HCT116 (cell line): ENCODE results near the gene SLC8A1. TPM values are rescaled to one million over a fixed set of nuclear protein-coding genes. Genes with fewer than 3 reads are reported as not detected.

ENCODE experiments used
- ATAC-seq: fragments of 200-7000 bp; cut with Tn5 transposase; 2 replicates; pipeline ENCODE4 v1.9.1; 2020; ENCODE audit warnings: mild to moderate bottlenecking, moderate library complexity
- BruUV-seq: library from RNA; stranded (reverse); fragments of 400-500 nt; replicated peaks from 2 replicates; lab custom pipeline; 2021; lab: Mats Ljungman, UMichigan
- CTCF ChIA-PET: fragments of 300-600 bp; sonication (Branson Sonifier 250); formaldehyde crosslinking; loops from one replicate; lab custom pipeline; 2021; ENCODE audit warnings: antibody characterized with exemption; lab: Charles Lee
- POLR2A ChIA-PET: fragments of 300-600, 350-600 bp; sonication (Branson Sonifier 250); formaldehyde crosslinking; loops from one replicate; lab custom pipeline; 2021; ENCODE audit warnings: antibody characterized with exemption; lab: Charles Lee
- RAD21 ChIA-PET, 2 experiments: fragments of 300-600 bp; sonication (Branson Sonifier 250); formaldehyde crosslinking; loops; one replicate each; lab custom pipeline; 2023; ENCODE audit warnings: low total read pairs in 2 of 2; ENCODE audit not compliant: uncharacterized antibody in 2 of 2, unreplicated experiment in 2 of 2, low non-redundant PET in 1 of 2; lab: Charles Lee
- DNase-seq: peaks from one replicate; pipeline ENCODE4 v3.0.0-alpha.2; 2010; ENCODE audit warnings: low read depth, low spot score
- H2AFZ ChIP-seq: fragments of 200-600 bp; shearing (Covaris generic), sonication (generic); 2 replicates; pipeline ENCODE4 v1.6.1; 2017; ENCODE audit warnings: low read depth, mixed run types, mixed read lengths, antibody characterized with exemption, low read length; ENCODE audit not compliant: poor library complexity, severe bottlenecking
- H3K27ac ChIP-seq: 2 replicates; pipeline ENCODE4 v1.5.1; 2012; ENCODE audit warnings: low read depth, low read length
- H3K27me3 ChIP-seq: fragments of 200-600 bp; sonication (generic); 2 replicates; pipeline ENCODE4 v1.6.1; 2016; ENCODE audit warnings: mixed run types, low read length, mixed read lengths; ENCODE audit not compliant: insufficient read depth
- H3K36me3 ChIP-seq, 2 experiments: fragments of 200-500 bp in 1 of 2; fragments of 200-600 bp in 1 of 2; sonication (Bioruptor generic) in 1 of 2; sonication (generic) in 1 of 2; 2 replicates each; pipeline versions ENCODE4 v1.5.1 to v1.6.1; 2014 to 2016; ENCODE audit warnings: low read length in 2 of 2, inconsistent platforms in 1 of 2, mixed read lengths in 1 of 2, mixed run types in 1 of 2; ENCODE audit not compliant: insufficient read depth in 2 of 2, control insufficient read depth in 1 of 2
- H3K4me1 ChIP-seq, 2 experiments: fragments of 200-600 bp in 1 of 2; sonication (generic) in 1 of 2; 2 replicates each; pipeline versions ENCODE4 v1.5.1 to v1.6.1; 2012 to 2017; ENCODE audit warnings: low read length in 2 of 2, inconsistent platforms in 1 of 2, mild to moderate bottlenecking in 1 of 2, mixed read lengths in 1 of 2, mixed run types in 1 of 2, moderate library complexity in 1 of 2; ENCODE audit not compliant: insufficient read depth in 2 of 2, control insufficient read depth in 1 of 2
- H3K4me2 ChIP-seq: fragments of 200-600 bp; sonication (generic); 2 replicates; pipeline ENCODE4 v1.6.1; 2017; ENCODE audit warnings: mixed run types, low read length, mixed read lengths
- H3K4me3 ChIP-seq, 2 experiments: fragments of 200-600 bp in 1 of 2; sonication (generic) in 1 of 2; replicated peaks in 1 of 2; 2 replicates each; pipeline ENCODE4 v1.5.1; 2011 to 2016; ENCODE audit warnings: low read length in 2 of 2, control low read depth in 1 of 2, low read depth in 1 of 2, mild to moderate bottlenecking in 1 of 2, mixed read lengths in 1 of 2, mixed run types in 1 of 2
- H3K79me2 ChIP-seq: fragments of 200-600 bp; sonication (generic); 2 replicates; pipeline ENCODE4 v1.6.1; 2017; ENCODE audit warnings: mild to moderate bottlenecking, mixed run types, low read length, moderate library complexity, mixed read lengths; ENCODE audit not compliant: insufficient read depth
- H3K9ac ChIP-seq: fragments of 200-600 bp; sonication (generic); 2 replicates; pipeline ENCODE4 v1.6.1; 2016; ENCODE audit warnings: low read length, mixed read lengths
- H3K9me2 ChIP-seq: fragments of 200-600 bp; sonication (generic), shearing (Covaris generic); 2 replicates; pipeline ENCODE4 v1.6.1; 2017; ENCODE audit warnings: mixed run types, mild to moderate bottlenecking, moderate library complexity; ENCODE audit not compliant: insufficient read depth
- H3K9me3 ChIP-seq, 2 experiments: fragments of 200-500 bp in 1 of 2; fragments of 200-600 bp in 1 of 2; sonication (Bioruptor generic) in 1 of 2; sonication (generic) in 1 of 2; 2 replicates each; pipeline ENCODE4 v1.6.1; 2014 to 2017; ENCODE audit warnings: low read length in 2 of 2, mixed read lengths in 2 of 2, inconsistent platforms in 1 of 2, low read depth in 1 of 2, mild to moderate bottlenecking in 1 of 2, mixed run types in 1 of 2, moderate library complexity in 1 of 2; ENCODE audit not compliant: control insufficient read depth in 1 of 2, insufficient read depth in 1 of 2
- H4K20me1 ChIP-seq: fragments of 200-600 bp; sonication (generic), shearing (Covaris generic); 2 replicates; pipeline ENCODE4 v1.6.1; 2017; ENCODE audit warnings: mixed run types, mild to moderate bottlenecking, moderate library complexity; ENCODE audit not compliant: insufficient read depth
- ATF3 ChIP-seq: IDR thresholded peaks from 2 replicates; pipeline ENCODE4 v1.6.1; 2012
- CBX3 ChIP-seq: IDR thresholded peaks from 2 replicates; pipeline ENCODE4 v1.6.1; 2012; ENCODE audit warnings: low read depth
- CEBPB ChIP-seq: IDR thresholded peaks from 2 replicates; pipeline ENCODE4 v1.6.1; 2012; ENCODE audit warnings: low read depth
- EGR1 ChIP-seq: IDR thresholded peaks from 2 replicates; pipeline ENCODE4 v1.6.1; 2012; ENCODE audit warnings: low read depth
- ELF1 ChIP-seq: IDR thresholded peaks from 2 replicates; pipeline ENCODE4 v1.6.1; 2012; ENCODE audit warnings: low read depth, borderline replicate concordance
- EZH2 ChIP-seq: fragments of 200-600 bp; sonication (generic); IDR thresholded peaks from 2 replicates; pipeline ENCODE4 v1.6.1; 2017; ENCODE audit warnings: antibody characterized with exemption, mixed run types
- EZH2phosphoT487 ChIP-seq: fragments of 200-600 bp; IDR thresholded peaks from 2 replicates; pipeline ENCODE4 v1.6.1; 2018; ENCODE audit warnings: antibody characterized with exemption, borderline replicate concordance
- JUND ChIP-seq: IDR thresholded peaks from 2 replicates; pipeline ENCODE4 v1.6.1; 2012
- POLR2AphosphoS5 ChIP-seq: IDR thresholded peaks from 2 replicates; pipeline ENCODE4 v1.6.1; 2011; ENCODE audit warnings: mild to moderate bottlenecking, low read depth, low read length, moderate library complexity
- RAD21 ChIP-seq: IDR thresholded peaks from 2 replicates; pipeline ENCODE4 v1.6.1; 2012; ENCODE audit warnings: low read depth, mild to moderate bottlenecking
- SIN3A ChIP-seq: IDR thresholded peaks from 2 replicates; pipeline ENCODE4 v1.6.1; 2012; ENCODE audit warnings: low read depth
- SP1 ChIP-seq: IDR thresholded peaks from 2 replicates; pipeline ENCODE4 v1.6.1; 2012; ENCODE audit warnings: low read depth
- SRF ChIP-seq: IDR thresholded peaks from 2 replicates; pipeline ENCODE4 v1.6.1; 2012; ENCODE audit warnings: low read depth
- TCF7L2 ChIP-seq: IDR thresholded peaks from 2 replicates; pipeline ENCODE4 v1.7.0; 2011; ENCODE audit warnings: borderline replicate concordance, inconsistent platforms; ENCODE audit not compliant: insufficient read depth, insufficient read length; ENCODE audit errors: extremely low read depth
- ZFX ChIP-seq: fragments of 450-650 bp; IDR thresholded peaks from 2 replicates; pipeline ENCODE4 v1.6.1; 2017
- intact Hi-C: fragments of 100-400 bp; cut with micrococcal nuclease; formaldehyde crosslinking; loops from 2 replicates; pipeline ENCODE4 v1.10.0; 2022
- total RNA-seq: library from RNA; stranded (reverse); gene quantifications from one replicate; pipeline ENCODE4 v1.2.1, GENCODE V29; 2021; ENCODE audit not compliant: unreplicated experiment
- TF ChIP-seq, protein P1 (sequence below): IDR thresholded peaks from 2 replicates; pipeline ENCODE4 v1.6.1; 2012
- TF ChIP-seq, protein P2 (sequence below): IDR thresholded peaks from 2 replicates; pipeline ENCODE4 v1.6.1; 2011; ENCODE audit warnings: mild to moderate bottlenecking, low read length, moderate library complexity; ENCODE audit not compliant: insufficient replicate concordance; ENCODE audit errors: extremely low read depth
- TF ChIP-seq, protein P3 (sequence below), 3 experiments: fragments of 200-600 bp in 1 of 3; sonication (generic) in 1 of 3; IDR thresholded peaks in 2 of 3; conservative IDR thresholded peaks in 1 of 3; 2 replicates each; pipeline ENCODE4 v1.5.1; 2012 to 2017; ENCODE audit warnings: low read depth in 2 of 3, low read length in 2 of 3, antibody characterized with exemption in 1 of 3, borderline replicate concordance in 1 of 3, control low read depth in 1 of 3, mild to moderate bottlenecking in 1 of 3, mixed read lengths in 1 of 3, mixed run types in 1 of 3, moderate library complexity in 1 of 3; ENCODE audit not compliant: insufficient read depth in 1 of 3
- TF ChIP-seq, protein P4 (sequence below): IDR thresholded peaks from 2 replicates; pipeline ENCODE4 v1.6.1; 2012; ENCODE audit warnings: low read depth

SLC8A1 gene
- total RNA-seq, 1 experiment from 2014 or later: 0.07 TPM

DNA sequence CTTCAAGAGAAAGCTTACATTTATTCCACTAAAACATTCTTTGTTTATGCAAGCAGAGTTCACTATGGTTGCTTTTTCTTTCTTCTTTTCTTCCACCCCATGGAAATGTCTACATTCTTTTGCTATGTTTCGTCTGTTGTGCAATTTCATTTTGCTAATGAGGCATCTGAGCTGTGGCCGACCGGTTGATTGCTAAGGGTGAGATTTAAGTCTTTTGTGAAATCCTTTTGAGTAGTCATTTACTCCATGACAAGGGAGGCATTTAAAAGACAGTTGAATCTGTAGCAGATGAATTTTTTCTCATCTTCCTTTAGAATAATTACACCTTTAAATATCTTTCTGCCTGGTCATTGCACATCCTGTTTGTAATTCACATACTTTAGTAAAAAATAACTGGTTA, 348.7 kb downstream of the SLC8A1 start:
- ATAC-seq (no peak), DNase-seq (no peak)
- H3K27me3 ChIP-seq: peaks cover 16% of the 10 kb centered on the region; the same call in 1 of the 2 replicates
- BruUV-seq: no TSS peak
- H2AFZ ChIP-seq: no peak overlapping the region
- no peaks in the 10 kb centered on the region for H3K79me2 ChIP-seq
- TF ChIP-seq SIN3A (no peak), TCF7L2 (no peak), CBX3 (no peak), POLR2AphosphoS5 (no peak), ELF1 (no peak), SP1 (no peak), SRF (no peak), EZH2phosphoT487 (no peak), ATF3 (no peak), JUND (no peak), EGR1 (no peak), ZFX (no peak), RAD21 (no peak), EZH2 (no peak), CEBPB (no peak)
- TF ChIP-seq, protein P1, sequence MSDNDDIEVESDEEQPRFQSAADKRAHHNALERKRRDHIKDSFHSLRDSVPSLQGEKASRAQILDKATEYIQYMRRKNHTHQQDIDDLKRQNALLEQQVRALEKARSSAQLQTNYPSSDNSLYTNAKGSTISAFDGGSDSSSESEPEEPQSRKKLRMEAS: no peak
- TF ChIP-seq, protein P2, sequence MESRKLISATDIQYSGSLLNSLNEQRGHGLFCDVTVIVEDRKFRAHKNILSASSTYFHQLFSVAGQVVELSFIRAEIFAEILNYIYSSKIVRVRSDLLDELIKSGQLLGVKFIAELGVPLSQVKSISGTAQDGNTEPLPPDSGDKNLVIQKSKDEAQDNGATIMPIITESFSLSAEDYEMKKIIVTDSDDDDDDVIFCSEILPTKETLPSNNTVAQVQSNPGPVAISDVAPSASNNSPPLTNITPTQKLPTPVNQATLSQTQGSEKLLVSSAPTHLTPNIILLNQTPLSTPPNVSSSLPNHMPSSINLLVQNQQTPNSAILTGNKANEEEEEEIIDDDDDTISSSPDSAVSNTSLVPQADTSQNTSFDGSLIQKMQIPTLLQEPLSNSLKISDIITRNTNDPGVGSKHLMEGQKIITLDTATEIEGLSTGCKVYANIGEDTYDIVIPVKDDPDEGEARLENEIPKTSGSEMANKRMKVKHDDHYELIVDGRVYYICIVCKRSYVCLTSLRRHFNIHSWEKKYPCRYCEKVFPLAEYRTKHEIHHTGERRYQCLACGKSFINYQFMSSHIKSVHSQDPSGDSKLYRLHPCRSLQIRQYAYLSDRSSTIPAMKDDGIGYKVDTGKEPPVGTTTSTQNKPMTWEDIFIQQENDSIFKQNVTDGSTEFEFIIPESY: no peak
- TF ChIP-seq, protein P3, sequence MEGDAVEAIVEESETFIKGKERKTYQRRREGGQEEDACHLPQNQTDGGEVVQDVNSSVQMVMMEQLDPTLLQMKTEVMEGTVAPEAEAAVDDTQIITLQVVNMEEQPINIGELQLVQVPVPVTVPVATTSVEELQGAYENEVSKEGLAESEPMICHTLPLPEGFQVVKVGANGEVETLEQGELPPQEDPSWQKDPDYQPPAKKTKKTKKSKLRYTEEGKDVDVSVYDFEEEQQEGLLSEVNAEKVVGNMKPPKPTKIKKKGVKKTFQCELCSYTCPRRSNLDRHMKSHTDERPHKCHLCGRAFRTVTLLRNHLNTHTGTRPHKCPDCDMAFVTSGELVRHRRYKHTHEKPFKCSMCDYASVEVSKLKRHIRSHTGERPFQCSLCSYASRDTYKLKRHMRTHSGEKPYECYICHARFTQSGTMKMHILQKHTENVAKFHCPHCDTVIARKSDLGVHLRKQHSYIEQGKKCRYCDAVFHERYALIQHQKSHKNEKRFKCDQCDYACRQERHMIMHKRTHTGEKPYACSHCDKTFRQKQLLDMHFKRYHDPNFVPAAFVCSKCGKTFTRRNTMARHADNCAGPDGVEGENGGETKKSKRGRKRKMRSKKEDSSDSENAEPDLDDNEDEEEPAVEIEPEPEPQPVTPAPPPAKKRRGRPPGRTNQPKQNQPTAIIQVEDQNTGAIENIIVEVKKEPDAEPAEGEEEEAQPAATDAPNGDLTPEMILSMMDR (IDR thresholded peaks at IDR 0.05 in 2 of 3, conservative IDR thresholded peaks at IDR 0.05 in 1 of 3; ENCODE audit: borderline replicate concordance in 1 of 3, insufficient read depth in 1 of 3, low read depth in 2 of 3, low read length in 2 of 3): no peak
- TF ChIP-seq, protein P4, sequence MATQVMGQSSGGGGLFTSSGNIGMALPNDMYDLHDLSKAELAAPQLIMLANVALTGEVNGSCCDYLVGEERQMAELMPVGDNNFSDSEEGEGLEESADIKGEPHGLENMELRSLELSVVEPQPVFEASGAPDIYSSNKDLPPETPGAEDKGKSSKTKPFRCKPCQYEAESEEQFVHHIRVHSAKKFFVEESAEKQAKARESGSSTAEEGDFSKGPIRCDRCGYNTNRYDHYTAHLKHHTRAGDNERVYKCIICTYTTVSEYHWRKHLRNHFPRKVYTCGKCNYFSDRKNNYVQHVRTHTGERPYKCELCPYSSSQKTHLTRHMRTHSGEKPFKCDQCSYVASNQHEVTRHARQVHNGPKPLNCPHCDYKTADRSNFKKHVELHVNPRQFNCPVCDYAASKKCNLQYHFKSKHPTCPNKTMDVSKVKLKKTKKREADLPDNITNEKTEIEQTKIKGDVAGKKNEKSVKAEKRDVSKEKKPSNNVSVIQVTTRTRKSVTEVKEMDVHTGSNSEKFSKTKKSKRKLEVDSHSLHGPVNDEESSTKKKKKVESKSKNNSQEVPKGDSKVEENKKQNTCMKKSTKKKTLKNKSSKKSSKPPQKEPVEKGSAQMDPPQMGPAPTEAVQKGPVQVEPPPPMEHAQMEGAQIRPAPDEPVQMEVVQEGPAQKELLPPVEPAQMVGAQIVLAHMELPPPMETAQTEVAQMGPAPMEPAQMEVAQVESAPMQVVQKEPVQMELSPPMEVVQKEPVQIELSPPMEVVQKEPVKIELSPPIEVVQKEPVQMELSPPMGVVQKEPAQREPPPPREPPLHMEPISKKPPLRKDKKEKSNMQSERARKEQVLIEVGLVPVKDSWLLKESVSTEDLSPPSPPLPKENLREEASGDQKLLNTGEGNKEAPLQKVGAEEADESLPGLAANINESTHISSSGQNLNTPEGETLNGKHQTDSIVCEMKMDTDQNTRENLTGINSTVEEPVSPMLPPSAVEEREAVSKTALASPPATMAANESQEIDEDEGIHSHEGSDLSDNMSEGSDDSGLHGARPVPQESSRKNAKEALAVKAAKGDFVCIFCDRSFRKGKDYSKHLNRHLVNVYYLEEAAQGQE: no peak
- ChIA-PET CTCF (no interaction called here), POLR2A (no interaction called here), RAD21 (no interaction called here)
- H3K4me2 ChIP-seq: no peak overlapping the region
- H3K9me3 ChIP-seq: no peaks in the 10 kb centered on the region
- no peak overlapping the region for H3K27ac ChIP-seq
- no peak overlapping the region for H3K4me3 ChIP-seq
- no peak overlapping the region for H3K9ac ChIP-seq
- H3K9me2 ChIP-seq: no peaks in the 10 kb centered on the region
- H4K20me1 ChIP-seq: no peaks in the 10 kb centered on the region
- intact Hi-C loops: no loop called here
- H3K4me1 ChIP-seq: no peaks in the 10 kb centered on the region
- no peaks in the 10 kb centered on the region for H3K36me3 ChIP-seq
